Measurements from ENCODE around the gene NKAIN2.

- TF ChIP-seq CTCF (IDR thresholded peaks at IDR 0.05), result no peak
- TF ChIP-seq POLR2A (IDR thresholded peaks at IDR 0.05), result no peak
Measured at GRCh38 chr6:124622351-124622750, 818.7 kb downstream of the NKAIN2 start.
